Ishikawa (cell line): ENCODE results near the gene TRDN.

ENCODE experiments used
- CEBPB ChIP-seq: IDR thresholded peaks from 2 replicates; pipeline ENCODE4 v1.6.1; 2012
- CREB1 ChIP-seq: IDR thresholded peaks from 2 replicates; pipeline ENCODE4 v1.6.1; 2012; ENCODE audit warnings: low read depth
- EGR1 ChIP-seq: IDR thresholded peaks from 2 replicates; pipeline ENCODE4 v1.6.1; 2012
- EP300 ChIP-seq: IDR thresholded peaks from 2 replicates; pipeline ENCODE4 v1.6.1; 2012; ENCODE audit warnings: borderline replicate concordance
- FOXM1 ChIP-seq: IDR thresholded peaks from 2 replicates; pipeline ENCODE4 v1.6.1; 2012; ENCODE audit warnings: low read depth, borderline replicate concordance
- MAX ChIP-seq: IDR thresholded peaks from 2 replicates; pipeline ENCODE4 v1.6.1; 2012
- NFIC ChIP-seq: IDR thresholded peaks from 2 replicates; pipeline ENCODE4 v1.6.1; 2012
- RAD21 ChIP-seq: IDR thresholded peaks from 2 replicates; pipeline ENCODE4 v1.6.1; 2012; ENCODE audit warnings: low read depth
- REST ChIP-seq: IDR thresholded peaks from 2 replicates; pipeline ENCODE4 v1.6.1; 2012; ENCODE audit warnings: low read depth, mild to moderate bottlenecking
- TAF1 ChIP-seq: IDR thresholded peaks from 2 replicates; pipeline ENCODE4 v1.6.1; 2012; ENCODE audit warnings: low read depth, mild to moderate bottlenecking
- TCF12 ChIP-seq: IDR thresholded peaks from 2 replicates; pipeline ENCODE4 v1.6.1; 2012; ENCODE audit warnings: low read depth
- TEAD4 ChIP-seq: IDR thresholded peaks from 2 replicates; pipeline ENCODE4 v1.6.1; 2012
- USF1 ChIP-seq: IDR thresholded peaks from 2 replicates; pipeline ENCODE4 v1.6.1; 2012
- YY1 ChIP-seq: IDR thresholded peaks from 2 replicates; pipeline ENCODE4 v1.6.1; 2012; ENCODE audit warnings: low read depth
- ZBTB7A ChIP-seq: IDR thresholded peaks from 2 replicates; pipeline ENCODE4 v1.6.1; 2012; ENCODE audit warnings: low read depth

The TRDN gene

GRCh38 chr6:123398072-123398471, 238.7 kb downstream of the TRDN start:
- TF ChIP-seq REST: no peak
- no peak for TF ChIP-seq TEAD4
- no peak for TF ChIP-seq TCF12
- TF ChIP-seq EGR1: no peak
- no peak for TF ChIP-seq ZBTB7A
- TF ChIP-seq EP300: no peak
- TF ChIP-seq YY1: no peak
- TF ChIP-seq NFIC: no peak
- TF ChIP-seq CREB1: no peak
- no peak for TF ChIP-seq FOXM1
- no peak for TF ChIP-seq RAD21
- TF ChIP-seq MAX: no peak
- TF ChIP-seq USF1: no peak
- TF ChIP-seq TAF1: no peak
- TF ChIP-seq CEBPB: no peak

- TF ChIP-seq EGR1: no peak
- TF ChIP-seq RAD21: peak; percentile 48
These were observed 243.4 kb downstream of the TRDN start for GRCh38 chr6:123393331-123393730.

- no peak for TF ChIP-seq CEBPB
- TF ChIP-seq TCF12: no peak
- TF ChIP-seq TEAD4: no peak
- TF ChIP-seq EP300: no peak
- no peak for TF ChIP-seq RAD21
- no peak for TF ChIP-seq USF1
- no peak for TF ChIP-seq TAF1
- TF ChIP-seq REST: no peak
- no peak for TF ChIP-seq YY1
- no peak for TF ChIP-seq MAX
- TF ChIP-seq CREB1: no peak
These were observed 253.0 kb downstream of the TRDN start for GRCh38 chr6:123383718-123384117.

- TF ChIP-seq RAD21: peak; percentile 15; the same call in 1 of the 2 replicates
- TF ChIP-seq YY1: no peak
These were observed 256.5 kb downstream of the TRDN start for GRCh38 chr6:123380257-123380656.

GRCh38 chr6:123372737-123373136, 264.0 kb downstream of the TRDN start:
- TF ChIP-seq FOXM1 (no peak), MAX (no peak), TAF1 (no peak), ZBTB7A (no peak), EP300 (no peak), TCF12 (no peak), EGR1 (no peak), CREB1 (no peak), REST (no peak), YY1 (no peak), TEAD4 (no peak), NFIC (no peak), CEBPB (no peak), USF1 (no peak), RAD21 (no peak)
